Heart left ventricle (tissue), 16 donors: ENCODE data around the gene GABPA. TPM values are rescaled to one million over a fixed set of nuclear protein-coding genes. Genes with fewer than 3 reads are reported as not detected.
"Not testable (repeated sequence)": the region's sequence is repeated elsewhere in the genome, so short reads cannot be mapped to it uniquely, and the experiment has no call there.

Experiments used
- ATAC-seq, 4 donors: fragments of 200-7000 bp; cut with Tn5 transposase; one replicate each; pipeline ENCODE4 v1.9.1; 2020 to 2022; ENCODE audit warnings: moderate library complexity in 4 of 4, mild to moderate bottlenecking in 3 of 4, moderate number of reproducible peaks in 1 of 4
- DNase-seq, 5 donors: peaks; one replicate each; pipeline ENCODE4 v3.0.0-alpha.2; 2020
- H3K27ac ChIP-seq, 12 donors: fragments of 200-600 bp; sonication (generic) in 4 of 12; one replicate each; pipeline versions ENCODE4 v1.5.0 to v1.8.0; 2016 to 2022; ENCODE audit warnings: mild to moderate bottlenecking in 2 of 12
- H3K27me3 ChIP-seq, 9 donors: fragments of 200-600 bp; sonication (generic) in 2 of 9; one replicate each; pipeline versions ENCODE4 v1.5.1 to v1.8.0; 2016 to 2022; ENCODE audit warnings: mild to moderate bottlenecking in 3 of 9
- H3K36me3 ChIP-seq, 9 donors: fragments of 200-600 bp; sonication (generic) in 2 of 9; one replicate each; pipeline versions ENCODE4 v1.5.0 to v1.8.0; 2018 to 2022; ENCODE audit warnings: mild to moderate bottlenecking in 2 of 9
- H3K4me1 ChIP-seq, 12 donors: fragments of 200-600 bp; sonication (generic) in 4 of 12; one replicate each; pipeline versions ENCODE4 v1.5.0 to v1.8.0; 2016 to 2022; ENCODE audit warnings: mild to moderate bottlenecking in 3 of 12
- H3K4me3 ChIP-seq, 12 donors: fragments of 200-600 bp; sonication (generic) in 4 of 12; one replicate each; pipeline versions ENCODE4 v1.5.0 to v1.8.0; 2017 to 2022; ENCODE audit warnings: mild to moderate bottlenecking in 9 of 12, moderate library complexity in 4 of 12
- H3K9me3 ChIP-seq, 12 donors: fragments of 200-600 bp; sonication (generic) in 4 of 12; one replicate each; pipeline versions ENCODE4 v1.5.0 to v1.8.0; 2016 to 2022; ENCODE audit warnings: mild to moderate bottlenecking in 1 of 12
- CTCF ChIP-seq, 12 donors: fragments of 200-600 bp; sonication (generic) in 4 of 12; IDR thresholded peaks; one replicate each; pipeline versions ENCODE4 v1.5.0 to v1.8.0; 2018 to 2022; ENCODE audit warnings: antibody characterized with exemption in 12 of 12, mild to moderate bottlenecking in 5 of 12
- POLR2A ChIP-seq, 2 donors: fragments of 450-650 bp; IDR thresholded peaks; one replicate each; pipeline ENCODE4 v1.6.1; 2017; ENCODE audit warnings: antibody characterized with exemption in 2 of 2, mild to moderate bottlenecking in 2 of 2, moderate library complexity in 2 of 2
- WGBS, 4 donors: extraction: QIAGEN DNeasy Blood & Tissue Kit in 2 of 4; methylation state at CpG; one replicate each; pipeline versions ENCODE4 v1.1.5 to v1.1.7; 2013 to 2018; 5-methylcytosine and 5-hydroxymethylcytosine counted together
- intact Hi-C, 10 donors: fragments of 100-400 bp; cut with DNase I; formaldehyde crosslinking; loops; one replicate each; pipeline versions ENCODE4 v1.11.1 to v1.14.2; 2022
- polyA plus RNA-seq, 2 donors: library from polyadenylated mRNA; stranded (reverse); fragments of 200-250 nt; gene quantifications; one replicate each; pipeline ENCODE4 v1.2.3, GENCODE V29; 2013
- total RNA-seq, 9 donors: library from RNA; depleted of rRNA in 2 of 9; stranded (reverse); fragments of >200 nt in 2 of 9; fragmentation: NEBNext Ultra II Directional in 3 of 9; extraction: Animal tissue kit (Norgen Biotek cat#: 25700) in 3 of 9; gene quantifications; one replicate each; pipeline versions ENCODE4 v1.1.0 to v1.2.4, GENCODE V29; 2016 to 2023
- donor health status: ischemic (EF 13 %, LVEDD 7.1; RV severe dilation, severe dysfunction).
- donor health status: healthy with polysubstance abuse.
- donor health status: DM: no; HTN: yes; CAD: no.
- donor health status: DM: no; HTN: no; CAD: no.
- donor health status: ischemic (EF 25% LVEDD 6.9; RV normal size, moderate dysfunction).
- donor health status: ischemic (EF 25% LVEDD 5.7; RV mildly dilated, moderate dysfunction).
- donor health status: healthy.
- donor health status: DM: yes; HTN: yes; CAD: no.
- donor health status: ischemic (EF 35%, LVEDD 5.7; RV mildly dilated, moderate dysfunction).
- donor health status: nonischemic (EF 11% LVEDD 7.7; RV severe dilation, severe dysfunction).
- donor health status: DM: yes; HTN: yes; CAD: no.
- donor health status: PGD.
- donor health status: ischemic (EF 29% LVEDD 5.4; RV normal size, mild dysfunction).
- donor health status: nonischemic (EF 23%, LVEDD 6.1; RV moderate dilation, normal function).

The GABPA gene
- total and polyA plus RNA-seq, 11 donors, result 6.1 to 20.6 (median 14.8) TPM

GRCh38 chr21:25689226-25689625, 45.5 kb upstream of the GABPA start:
- DNase-seq, result no peak
- Histone ChIP-seq H3K4me3 (no peak overlapping the region), H3K27me3 (no peaks in the 10 kb centered on the region), H3K9me3 (no peaks in the 10 kb centered on the region), H3K4me1 (peaks cover 0 to 42% (median 8%) of the 10 kb centered on the region in 12 donors), H3K27ac (peak overlapping the region in 9 of 12 donors; percentile 15 to 79 (median 35)), H3K36me3 (peaks cover 0 to 40% (median 3%) of the 10 kb centered on the region in 9 donors)
- ATAC-seq, result no peak
- TF ChIP-seq POLR2A (IDR thresholded peaks at IDR 0.05), result no peak
- TF ChIP-seq CTCF (IDR thresholded peaks at IDR 0.05), result no peak
- intact Hi-C loops, result loop anchor here in 1 of 10 donors (5.0 to 10.0 kb wide), 2 partner anchors 43 to 54 kb away; partner anchors contain the start of genes ATP5PF, GABPA and JAM2
- 52 to 73% (median 60%) methylated on average over 1 of the region's 1 CpG for WGBS, 4 donors

- 33 to 54% (median 46%) methylated on average over 3 of the region's 3 CpGs for WGBS, 4 donors
- ATAC-seq (peak in 2 of 4 donors; percentile 50 to 69), DNase-seq (peak in 1 of 5 donors; percentile 32)
- Histone ChIP-seq H3K27ac (peak overlapping the region in 1 of 12 donors; percentile 10), H3K36me3 (peaks cover 0 to 42% (median 3%) of the 10 kb centered on the region in 9 donors), H3K27me3 (no peaks in the 10 kb centered on the region), H3K4me1 (peaks cover 0 to 27% (median 4%) of the 10 kb centered on the region in 12 donors), H3K4me3 (no peak overlapping the region), H3K9me3 (no peaks in the 10 kb centered on the region)
- intact Hi-C loops, result loop anchor here in 1 of 10 donors (5.0 kb wide), 1 partner anchor 50 kb away; no protein-coding TSS in a partner anchor
- no peak for TF ChIP-seq CTCF (IDR thresholded peaks at IDR 0.05)
- no peak for TF ChIP-seq POLR2A (IDR thresholded peaks at IDR 0.05)
These were observed 42.8 kb upstream of the GABPA start for GRCh38 chr21:25691976-25692375.

- DNase-seq, H3K27me3 ChIP-seq, H3K27ac ChIP-seq, intact Hi-C loops, H3K4me1 ChIP-seq, H3K4me3 ChIP-seq, ATAC-seq, H3K9me3 ChIP-seq: not testable (repeated sequence)
- H3K36me3 ChIP-seq, result peaks cover 0 to 60% (median 3%) of the 10 kb centered on the region in 9 donors
- WGBS, 4 donors, result 90 to 98% (median 97%) methylated on average over 19 to 36 of the region's 36 CpGs
These were observed 39.3 kb upstream of the GABPA start for GRCh38 chr21:25695461-25695860.

GRCh38 chr21:25700741-25701140, 34.0 kb upstream of the GABPA start:
- no peak for DNase-seq
- Histone ChIP-seq H3K36me3 (peaks cover 0 to 71% (median 0%) of the 10 kb centered on the region in 9 donors), H3K9me3 (no peaks in the 10 kb centered on the region), H3K27me3 (no peaks in the 10 kb centered on the region), H3K4me1 (peaks cover 0 to 9% (median 0%) of the 10 kb centered on the region in 12 donors), H3K4me3 (no peak overlapping the region), H3K27ac (peak overlapping the region in 4 of 12 donors; percentile 3 to 33 (median 20))
- TF ChIP-seq CTCF (IDR thresholded peaks at IDR 0.05), result no peak
- no peak for TF ChIP-seq POLR2A (IDR thresholded peaks at IDR 0.05)
- intact Hi-C loops, result loop anchor here in 4 of 10 donors (10.0 kb wide), 2 partner anchors 46 to 56 kb away; no protein-coding TSS in a partner anchor
- ATAC-seq, result no peak
- WGBS, 4 donors, result 96 to 100% (median 99%) methylated on average over 1 of the region's 1 CpG
